GM12878 (cell line): ENCODE measurements around the gene SLU7. TPM values are rescaled to one million over a fixed set of nuclear protein-coding genes. Genes with fewer than 3 reads are reported as not detected.

ENCODE experiments used
- ATF7 ChIP-seq: fragments of 450-650 bp; IDR thresholded peaks from 2 replicates; pipeline ENCODE4 v1.6.1; 2016; ENCODE audit warnings: low read depth, mild to moderate bottlenecking
- BMI1 ChIP-seq: fragments of 450-650 bp; IDR thresholded peaks from 2 replicates; pipeline ENCODE4 v1.6.1; 2016; ENCODE audit warnings: mild to moderate bottlenecking, moderate library complexity, borderline replicate concordance
- CBFB ChIP-seq: IDR thresholded peaks from 2 replicates; pipeline ENCODE4 v1.6.1; 2016; ENCODE audit warnings: antibody characterized with exemption, low read depth
- E2F4 ChIP-seq: IDR thresholded peaks from 2 replicates; pipeline ENCODE4 v1.6.1; 2012; ENCODE audit warnings: low read depth, low read length, improper control_type of control experiment
- EZH2 ChIP-seq: IDR thresholded peaks from 2 replicates; pipeline ENCODE4 v1.6.1; 2012; ENCODE audit warnings: low read depth, mild to moderate bottlenecking, control low read depth, inconsistent platforms, low read length, borderline replicate concordance; ENCODE audit not compliant: control insufficient read depth
- GATAD2B ChIP-seq: fragments of 450-650 bp; conservative IDR thresholded peaks from 2 replicates; pipeline ENCODE4 v1.6.1; 2017; ENCODE audit warnings: low read depth, mild to moderate bottlenecking, moderate library complexity
- IKZF1 ChIP-seq: fragments of 450-650 bp; conservative IDR thresholded peaks from 2 replicates; pipeline ENCODE4 v1.6.1; 2017; ENCODE audit warnings: antibody characterized with exemption, mild to moderate bottlenecking
- IRF5 ChIP-seq: fragments of 450-650 bp; IDR thresholded peaks from 2 replicates; pipeline ENCODE4 v1.6.1; 2017; ENCODE audit warnings: borderline replicate concordance
- LARP7 ChIP-seq: fragments of 450-650 bp; IDR thresholded peaks from 2 replicates; pipeline ENCODE4 v1.6.1; 2017; ENCODE audit warnings: mild to moderate bottlenecking
- MEF2A ChIP-seq: IDR thresholded peaks from 2 replicates; pipeline ENCODE4 v1.6.1; 2011; ENCODE audit warnings: low read depth, mild to moderate bottlenecking, low read length, moderate library complexity; ENCODE audit not compliant: insufficient read depth
- MEF2B ChIP-seq: fragments of 450-650 bp; IDR thresholded peaks from 2 replicates; pipeline ENCODE4 v1.6.1; 2018; ENCODE audit warnings: mild to moderate bottlenecking, moderate library complexity; ENCODE audit not compliant: partially characterized antibody, poor library complexity, severe bottlenecking
- MLLT1 ChIP-seq: fragments of 450-650 bp; IDR thresholded peaks from 2 replicates; pipeline ENCODE4 v1.6.1; 2016; ENCODE audit warnings: mild to moderate bottlenecking
- MXI1 ChIP-seq: fragments of 150-350 bp; IDR thresholded peaks from 2 replicates; pipeline ENCODE4 v1.6.1; 2011; ENCODE audit warnings: low read depth, mild to moderate bottlenecking, inconsistent platforms, low read length, improper control_type of control experiment
- NFIC ChIP-seq: IDR thresholded peaks from 2 replicates; pipeline ENCODE4 v1.6.1; 2012; ENCODE audit warnings: low read depth, mild to moderate bottlenecking, inconsistent platforms, low read length, moderate library complexity
- NR2C2 ChIP-seq: IDR thresholded peaks from 2 replicates; pipeline ENCODE4 v1.6.1; 2011; ENCODE audit warnings: borderline replicate concordance, low read depth; ENCODE audit not compliant: control insufficient read depth, insufficient read length
- POLR2A ChIP-seq: IDR thresholded peaks from 2 replicates; pipeline ENCODE4 v1.6.1; 2011; ENCODE audit warnings: low read depth, mild to moderate bottlenecking, low read length
- RUNX3 ChIP-seq: IDR thresholded peaks from 2 replicates; pipeline ENCODE4 v1.6.1; 2012; ENCODE audit warnings: low read length, inconsistent platforms
- SMAD1 ChIP-seq: fragments of 450-650 bp; IDR thresholded peaks from 2 replicates; pipeline ENCODE4 v1.6.1; 2018; ENCODE audit warnings: mild to moderate bottlenecking, low read depth; ENCODE audit not compliant: partially characterized antibody
- SMARCA5 ChIP-seq: fragments of 450-650 bp; IDR thresholded peaks from 2 replicates; pipeline ENCODE4 v1.6.1; 2017; ENCODE audit warnings: mild to moderate bottlenecking
- SP1 ChIP-seq: IDR thresholded peaks from one replicate; pipeline ENCODE4 v1.6.1; 2011; ENCODE audit warnings: low read depth, low read length
- TCF3 ChIP-seq: IDR thresholded peaks from 2 replicates; pipeline ENCODE4 v1.6.1; 2012; ENCODE audit warnings: low read depth, mild to moderate bottlenecking, low read length, borderline replicate concordance; ENCODE audit not compliant: insufficient read depth
- TCF7 ChIP-seq: IDR thresholded peaks from 2 replicates; pipeline ENCODE4 v1.6.1; 2014; ENCODE audit warnings: antibody characterized with exemption, borderline replicate concordance
- YY1 ChIP-seq: IDR thresholded peaks from 2 replicates; pipeline ENCODE4 v1.6.1; 2011; ENCODE audit warnings: low read depth, mild to moderate bottlenecking, low read length
- ZNF207 ChIP-seq: fragments of 450-650 bp; IDR thresholded peaks from 2 replicates; pipeline ENCODE4 v1.6.1; 2014; ENCODE audit warnings: antibody characterized with exemption, mild to moderate bottlenecking, borderline replicate concordance
- ZNF217 ChIP-seq: fragments of 450-650 bp; IDR thresholded peaks from 2 replicates; pipeline ENCODE4 v1.6.1; 2017; ENCODE audit warnings: antibody characterized with exemption, mild to moderate bottlenecking
- ZNF592 ChIP-seq: fragments of 450-650 bp; IDR thresholded peaks from 2 replicates; pipeline ENCODE4 v1.6.1; 2017; ENCODE audit warnings: mild to moderate bottlenecking, moderate library complexity
- polyA plus RNA-seq, 11 experiments: library from polyadenylated mRNA; depleted of rRNA in 4 of 11; unstranded in 6 of 11; stranded (reverse) in 5 of 11; fragments of >200 nt; fragmentation: Nextera tagmentation in 4 of 11; fragmentation: Illumina TruSeq in 1 of 11; extraction: Ambion mirVana in 4 of 11; extraction: Trizol in 1 of 11; gene quantifications; 1 replicate in 1 of 11; 2 replicates in 10 of 11; pipeline versions ENCODE4 v1.2.1 to v1.2.3, GENCODE V29; 2011 to 2016; ENCODE audit warnings: inconsistent platforms in 2 of 11, missing spikeins in 2 of 11, low read depth in 1 of 11
- total RNA-seq, 4 experiments: library from RNA; depleted of rRNA in 3 of 4; stranded (reverse); fragments of >200 nt in 3 of 4; fragmentation: Illumina TruSeq in 1 of 4; extraction: Trizol in 1 of 4; gene quantifications; 2 replicates each; pipeline versions ENCODE4 v1.2.1 to v1.2.3, GENCODE V29; 2013 to 2021

SLU7 gene
- total and polyA plus RNA-seq, 10 of the 15 experiments (the other 5 are each of a cell fraction or from before 2014, with no cell fraction given): 32.7 to 55.2 (median 46.6) TPM

- TF ChIP-seq ZNF592: no peak
- no peak for TF ChIP-seq GATAD2B
- peak; percentile 75 for TF ChIP-seq SMARCA5
- peak; percentile 89 for TF ChIP-seq ZNF217
- no peak for TF ChIP-seq SP1
- TF ChIP-seq EZH2: no peak
- no peak for TF ChIP-seq MXI1
- no peak for TF ChIP-seq YY1
- TF ChIP-seq ATF7: peak; percentile 92
- TF ChIP-seq MEF2B: peak; percentile 31
- TF ChIP-seq NR2C2: no peak
- peak; percentile 76 for TF ChIP-seq RUNX3
- TF ChIP-seq MEF2A: 0 out of 2 replicates have a peak, but pooled peaks have one; percentile 17
- no peak for TF ChIP-seq E2F4
- 0 out of 2 replicates have a peak, but pooled peaks have one; percentile 56 for TF ChIP-seq ZNF207
- 0 out of 2 replicates have a peak, but pooled peaks have one; percentile 21 for TF ChIP-seq NFIC
- 0 out of 2 replicates have a peak, but pooled peaks have one; percentile 29 for TF ChIP-seq CBFB
- TF ChIP-seq TCF3: no peak
- TF ChIP-seq SMAD1: peak; percentile 51
- TF ChIP-seq IRF5: no peak
- TF ChIP-seq BMI1: peak; percentile 50; the same call in 1 of the 2 replicates
- TF ChIP-seq POLR2A: no peak
- TF ChIP-seq MLLT1: peak; percentile 60; the same call in 1 of the 2 replicates
- TF ChIP-seq LARP7: no peak
- no peak for TF ChIP-seq TCF7
- TF ChIP-seq IKZF1: 0 out of 2 replicates have a peak, but pooled peaks have one; percentile 41
Observed at GRCh38 chr5:160445132-160445531, 26.3 kb upstream of the SLU7 start (continued).
